AG08395 (cell line): Measurements from ENCODE around the gene SLC39A11.

Experiments used
- DNase-seq: peaks from one replicate; pipeline ENCODE4 v3.0.0; 2012; ENCODE audit warnings: mixed read lengths, low spot score

The SLC39A11 gene

DNA sequence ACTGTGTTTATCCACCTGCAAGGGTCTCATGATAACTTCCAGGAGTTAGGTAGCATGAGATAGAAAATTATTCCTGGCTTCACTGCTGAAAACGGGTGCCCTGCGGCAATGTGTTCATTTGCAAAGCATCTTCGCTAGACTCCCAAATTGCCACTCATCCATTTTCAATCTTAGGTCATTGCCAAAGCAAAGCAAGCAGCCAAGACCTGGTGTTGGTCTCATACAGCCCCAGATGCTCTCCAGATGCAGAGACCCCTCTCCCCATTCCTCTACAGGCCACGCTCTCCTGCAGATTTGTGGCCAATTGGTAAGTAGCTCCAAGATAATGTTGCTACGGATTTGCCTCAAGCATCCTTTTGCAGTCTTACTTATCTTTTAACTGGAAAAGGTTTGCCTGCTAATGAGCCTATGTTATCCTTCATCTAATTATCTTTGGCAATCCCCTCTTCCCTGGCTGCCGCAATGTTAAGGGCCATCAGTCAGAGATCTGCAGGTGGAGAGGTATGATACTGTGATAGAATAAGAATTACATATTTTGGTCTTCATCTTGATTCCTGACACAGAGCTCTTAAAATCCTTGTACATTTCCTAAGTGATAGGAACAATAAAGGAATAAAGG lies 222.0 kb downstream of the SLC39A11 start:
- DNase-seq = no peak

DNA sequence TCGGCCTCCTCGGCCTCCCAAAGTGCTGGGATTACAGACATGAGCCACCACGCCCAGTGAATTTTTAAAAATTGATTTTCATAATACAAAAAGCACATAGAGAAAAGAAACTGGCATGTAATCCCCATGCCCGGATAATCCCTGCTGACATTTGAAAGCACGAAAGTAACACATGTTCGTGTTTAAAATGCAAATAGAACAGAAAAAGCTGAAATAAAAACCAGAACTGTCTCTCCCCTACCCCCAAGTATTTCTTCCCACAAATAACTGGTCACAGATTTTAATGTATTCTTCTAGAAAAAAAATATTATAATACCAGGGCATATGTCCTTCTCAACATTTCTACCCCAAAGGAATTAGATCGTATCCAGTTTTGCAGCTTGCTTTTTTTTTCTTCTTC lies 222.9 kb downstream of the SLC39A11 start:
- DNase-seq = no peak

- no peak for DNase-seq
Measured at GRCh38 chr17:72865954-72866353, 226.5 kb downstream of the SLC39A11 start.

GRCh38 chr17:72863526-72864211 lies 228.8 kb downstream of the SLC39A11 start:
- DNase-seq = no peak

GRCh38 chr17:72862276-72862999 lies 230.1 kb downstream of the SLC39A11 start:
- DNase-seq = no peak

DNA sequence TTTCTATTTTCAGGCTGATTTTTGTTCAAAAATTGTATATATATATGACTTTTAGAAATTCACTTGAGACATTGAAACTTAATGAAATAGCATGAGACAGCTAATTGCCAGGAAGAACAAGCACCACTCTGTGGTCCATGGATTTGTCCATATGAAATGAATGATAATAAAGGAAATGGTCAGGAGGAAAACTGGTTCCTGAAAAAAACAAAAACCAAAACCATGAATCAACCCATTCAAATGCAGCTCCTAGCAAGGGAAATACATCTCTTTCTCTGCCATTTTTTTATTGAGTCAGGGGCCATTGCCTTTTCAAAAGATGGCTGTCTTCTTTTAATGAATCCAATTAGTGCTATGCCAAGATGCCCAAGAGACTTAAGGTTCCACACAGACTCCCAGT lies 230.7 kb downstream of the SLC39A11 start:
- no peak for DNase-seq

DNA sequence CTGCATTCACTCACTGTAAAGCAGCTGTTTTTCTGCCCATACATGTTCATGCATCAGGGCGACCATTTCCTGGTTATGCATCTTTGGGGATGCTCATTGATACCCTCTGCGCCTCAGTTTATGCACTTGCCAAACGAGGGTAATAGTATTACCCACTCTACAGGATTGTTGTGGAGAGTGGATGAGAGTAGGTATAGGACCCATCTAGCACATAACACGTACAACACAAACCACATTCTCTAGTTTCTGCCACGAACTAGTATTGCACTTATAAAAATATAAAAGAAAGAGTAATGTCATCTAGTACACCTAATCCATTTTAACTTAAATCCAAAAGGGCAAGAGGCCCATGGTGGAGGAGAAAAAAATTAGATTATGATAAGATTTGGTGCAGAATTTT lies 231.7 kb downstream of the SLC39A11 start:
- DNase-seq = no peak

DNA sequence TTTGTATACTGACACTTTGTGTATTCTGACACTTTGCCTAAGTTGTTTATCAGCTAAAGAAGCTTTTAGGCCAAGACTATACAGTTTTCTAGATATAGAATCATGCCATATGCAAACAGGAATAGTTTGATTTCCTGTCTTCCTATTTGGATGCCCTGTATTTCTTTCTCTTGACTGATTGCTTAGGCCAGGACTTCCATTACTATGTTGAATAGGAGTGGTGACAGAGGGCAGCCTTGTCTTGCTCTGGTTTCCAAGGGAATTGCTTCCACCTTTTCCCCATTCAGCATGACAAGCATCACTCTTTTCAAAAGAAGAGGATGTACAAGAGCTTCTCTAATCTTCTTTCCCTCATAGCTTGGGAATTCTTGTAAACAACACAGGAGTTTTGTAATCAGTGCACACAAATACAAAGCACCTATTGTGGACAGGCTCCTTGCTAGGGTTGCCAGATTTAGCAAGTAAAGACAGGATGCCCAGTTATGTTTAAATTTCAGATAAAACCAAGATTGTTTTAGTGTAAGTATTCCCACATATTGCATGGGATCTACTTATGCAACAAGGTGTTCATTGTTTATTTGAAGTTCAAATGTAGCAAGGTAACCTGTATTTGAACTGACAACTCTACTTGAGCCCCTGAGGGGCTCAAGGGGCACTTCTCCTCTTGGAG lies 233.5 kb downstream of the SLC39A11 start:
- no peak for DNase-seq

GRCh38 chr17:72853440-72854415 lies 238.8 kb downstream of the SLC39A11 start:
- DNase-seq = no peak

GRCh38 chr17:72852277-72852938 lies 240.1 kb downstream of the SLC39A11 start:
- DNase-seq = no peak

DNA sequence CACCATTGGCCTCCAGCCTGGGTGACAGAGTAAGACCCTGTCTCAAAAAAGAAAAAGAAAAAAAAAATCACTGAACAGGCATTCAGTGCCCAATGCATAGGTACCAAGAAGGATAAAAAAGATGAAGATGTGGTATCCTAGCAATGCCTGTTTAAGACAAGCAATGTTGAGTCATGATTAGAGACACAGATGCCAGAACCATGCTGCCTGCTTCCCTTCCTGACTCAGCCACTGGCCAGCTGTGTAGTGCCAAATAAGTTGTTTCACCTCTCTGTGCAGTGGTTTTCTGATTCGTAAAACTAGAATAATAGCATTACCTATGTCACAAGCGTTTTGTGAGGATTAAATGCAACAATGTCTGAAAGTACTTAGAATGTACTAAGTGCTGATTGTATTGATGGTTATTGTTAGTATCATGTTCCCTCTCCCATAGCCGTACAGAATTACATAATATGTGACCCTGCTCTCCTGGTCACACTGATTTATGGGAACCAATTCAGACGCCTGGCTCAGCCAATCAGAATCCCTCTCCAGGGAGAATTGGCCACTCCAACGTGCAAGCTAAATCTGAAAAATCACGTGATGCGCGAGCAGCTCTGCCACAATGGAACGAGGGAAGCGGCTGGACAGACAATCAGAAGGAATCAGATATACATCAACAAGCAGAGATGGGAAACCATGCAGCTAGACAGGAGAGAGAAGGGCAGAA lies 241.9 kb downstream of the SLC39A11 start:
- peak; percentile 72 for DNase-seq

- DNase-seq = no peak
Measured at GRCh38 chr17:72846399-72846798, 246.1 kb downstream of the SLC39A11 start.

- no peak for DNase-seq
Measured at GRCh38 chr17:72843591-72843990, 248.9 kb downstream of the SLC39A11 start.

GRCh38 chr17:72840019-72840418 lies 252.5 kb downstream of the SLC39A11 start:
- no peak for DNase-seq

GRCh38 chr17:72839131-72839725 lies 253.3 kb downstream of the SLC39A11 start:
- no peak for DNase-seq

DNA sequence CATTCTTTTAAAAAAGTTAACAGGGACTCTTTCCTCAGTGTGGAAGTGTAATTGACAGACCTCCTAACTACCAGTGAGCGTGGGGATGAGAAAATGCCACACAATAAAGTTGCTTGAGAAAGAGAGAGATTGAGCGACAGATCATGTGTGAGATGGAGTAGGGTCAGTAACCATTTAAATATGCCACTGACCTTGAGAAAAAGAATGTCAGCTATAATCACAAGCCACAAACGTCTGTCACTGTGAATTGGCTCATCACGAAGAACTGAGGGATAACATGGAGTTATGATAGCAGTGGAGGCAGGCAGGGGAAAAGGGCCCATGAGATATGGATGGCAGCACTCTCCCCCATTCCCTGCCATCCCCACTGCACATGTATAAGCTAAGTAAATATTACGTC lies 253.9 kb downstream of the SLC39A11 start:
- DNase-seq = no peak

DNA sequence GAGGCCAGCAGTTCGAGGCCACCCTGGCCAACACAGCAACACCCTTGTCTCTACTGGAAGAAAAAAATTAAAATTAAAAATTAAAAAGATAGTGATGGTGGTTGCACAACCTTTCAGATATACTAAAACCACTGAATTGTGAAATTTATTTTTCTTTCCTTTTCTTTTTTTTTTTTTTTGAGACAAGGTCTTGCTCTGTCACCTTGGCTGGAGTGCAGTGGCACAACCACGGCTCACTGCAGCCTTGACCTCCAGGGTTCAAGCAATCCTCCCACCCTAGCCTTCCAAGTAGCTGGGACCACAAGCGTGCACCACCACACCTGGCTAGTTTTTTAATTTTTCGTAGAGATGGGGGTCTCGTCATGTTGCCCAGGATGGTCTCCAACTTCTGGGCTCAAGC lies 254.4 kb downstream of the SLC39A11 start:
- DNase-seq = no peak

- no peak for DNase-seq
Measured at GRCh38 chr17:72837335-72837734, 255.2 kb downstream of the SLC39A11 start.

GRCh38 chr17:72833128-72833765 lies 259.2 kb downstream of the SLC39A11 start:
- no peak for DNase-seq
